Activated B cell treated with CpG ODN at 0.5 μM for 24 hours (primary cell): Measurements from ENCODE around the gene FAM210B. TPM values are rescaled to one million over a fixed set of nuclear protein-coding genes. Genes with fewer than 3 reads are reported as not detected.

Experiments
- ATAC-seq: fragments of 200-7000 bp; cut with Tn5 transposase; one replicate; pipeline ENCODE4 v1.10.0; 2021; ENCODE audit warnings: low read depth, mild to moderate bottlenecking, moderate library complexity
- CTCF ChIA-PET: fragments of 350-600 bp; sonication (Branson Sonifier 250); formaldehyde crosslinking; loops from one replicate; lab custom pipeline; 2021; ENCODE audit warnings: antibody characterized with exemption; lab: Charles Lee
- POLR2A ChIA-PET: fragments of 350-600 bp; sonication (Branson Sonifier 250); formaldehyde crosslinking; loops from one replicate; lab custom pipeline; 2021; ENCODE audit warnings: antibody characterized with exemption; lab: Charles Lee
- DNase-seq: peaks from one replicate; pipeline ENCODE4 v3.0.0; 2022
- H3K27ac Mint-ChIP-seq: one replicate; pipeline ENCODE4 v1.8.0; 2020; ENCODE audit warnings: mixed read lengths
- H3K27me3 Mint-ChIP-seq: one replicate; pipeline ENCODE4 v1.8.0; 2021; ENCODE audit warnings: mixed read lengths
- H3K36me3 Mint-ChIP-seq: one replicate; pipeline ENCODE4 v1.8.0; 2021; ENCODE audit warnings: low read depth, mixed read lengths
- H3K4me1 Mint-ChIP-seq: one replicate; pipeline ENCODE4 v1.8.0; 2021; ENCODE audit warnings: mixed read lengths
- H3K4me3 Mint-ChIP-seq: one replicate; pipeline ENCODE4 v1.8.0; 2020; ENCODE audit warnings: mild to moderate bottlenecking, mixed read lengths
- H3K9me3 Mint-ChIP-seq: one replicate; pipeline ENCODE4 v1.8.0; 2020; ENCODE audit warnings: mixed read lengths
- intact Hi-C: fragments of 100-400 bp; cut with micrococcal nuclease; formaldehyde crosslinking; loops from one replicate; pipeline ENCODE4 v1.15.1; 2024
- total RNA-seq: library from RNA; stranded (reverse); gene quantifications from 2 replicates; pipeline ENCODE4 v1.2.3, GENCODE V29; 2022
- TF ChIP-seq, protein P1 (sequence below): fragments of 200-600 bp; IDR thresholded peaks from one replicate; pipeline ENCODE4 v1.8.0; 2022; ENCODE audit warnings: antibody characterized with exemption, mild to moderate bottlenecking

Gene FAM210B
- total RNA-seq, 1 donor from 2014 or later: 5.2 TPM

GRCh38 chr20:56363491-56363890 lies 4.7 kb downstream of the FAM210B start:
- Mint-ChIP-seq H3K4me3 (no peak overlapping the region), H3K36me3 (peaks cover 11% of the 10 kb centered on the region), H3K9me3 (no peaks in the 10 kb centered on the region), H3K27ac (no peak overlapping the region), H3K4me1 (peaks cover 10% of the 10 kb centered on the region), H3K27me3 (no peaks in the 10 kb centered on the region)
- ChIA-PET POLR2A (no interaction called here), CTCF (no interaction called here)
- TF ChIP-seq, protein P1, sequence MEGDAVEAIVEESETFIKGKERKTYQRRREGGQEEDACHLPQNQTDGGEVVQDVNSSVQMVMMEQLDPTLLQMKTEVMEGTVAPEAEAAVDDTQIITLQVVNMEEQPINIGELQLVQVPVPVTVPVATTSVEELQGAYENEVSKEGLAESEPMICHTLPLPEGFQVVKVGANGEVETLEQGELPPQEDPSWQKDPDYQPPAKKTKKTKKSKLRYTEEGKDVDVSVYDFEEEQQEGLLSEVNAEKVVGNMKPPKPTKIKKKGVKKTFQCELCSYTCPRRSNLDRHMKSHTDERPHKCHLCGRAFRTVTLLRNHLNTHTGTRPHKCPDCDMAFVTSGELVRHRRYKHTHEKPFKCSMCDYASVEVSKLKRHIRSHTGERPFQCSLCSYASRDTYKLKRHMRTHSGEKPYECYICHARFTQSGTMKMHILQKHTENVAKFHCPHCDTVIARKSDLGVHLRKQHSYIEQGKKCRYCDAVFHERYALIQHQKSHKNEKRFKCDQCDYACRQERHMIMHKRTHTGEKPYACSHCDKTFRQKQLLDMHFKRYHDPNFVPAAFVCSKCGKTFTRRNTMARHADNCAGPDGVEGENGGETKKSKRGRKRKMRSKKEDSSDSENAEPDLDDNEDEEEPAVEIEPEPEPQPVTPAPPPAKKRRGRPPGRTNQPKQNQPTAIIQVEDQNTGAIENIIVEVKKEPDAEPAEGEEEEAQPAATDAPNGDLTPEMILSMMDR: no peak
- DNase-seq (no peak), ATAC-seq (no peak)
- intact Hi-C loops: no loop called here

GRCh38 chr20:56368351-56369134 lies 9.8 kb downstream of the FAM210B start:
- peaks cover 30% of the 10 kb centered on the region for H3K36me3 Mint-ChIP-seq
- no peaks in the 10 kb centered on the region for H3K27me3 Mint-ChIP-seq
- H3K9me3 Mint-ChIP-seq: no peaks in the 10 kb centered on the region
- H3K4me1 Mint-ChIP-seq: no peaks in the 10 kb centered on the region
- intact Hi-C loops: no loop called here
- no peak overlapping the region for H3K4me3 Mint-ChIP-seq
- CTCF ChIA-PET: no interaction called here
- no peak for ATAC-seq
- no peak overlapping the region for H3K27ac Mint-ChIP-seq
- POLR2A ChIA-PET: no interaction called here
- no peak for DNase-seq
- TF ChIP-seq, protein P1: no peak

DNA sequence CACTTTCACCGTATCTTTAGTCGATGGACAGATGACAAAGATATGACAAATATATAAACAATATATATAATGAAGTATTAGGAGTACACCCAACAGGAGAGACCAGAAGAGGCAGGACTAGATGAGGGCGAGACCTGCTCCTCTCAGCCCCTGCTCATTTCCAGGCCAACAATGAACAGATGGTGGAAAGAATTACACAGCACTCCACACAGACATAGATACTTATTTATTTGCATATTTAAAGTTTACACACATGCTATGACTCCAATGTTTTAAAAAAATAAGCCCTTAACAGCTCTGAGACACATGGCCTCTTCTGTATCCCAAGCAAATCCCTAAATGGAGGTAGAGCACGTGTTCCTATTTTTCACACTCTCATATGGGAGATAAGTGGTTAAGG lies 10.4 kb downstream of the FAM210B start:
- Mint-ChIP-seq H3K27ac (no peak overlapping the region), H3K4me3 (no peak overlapping the region), H3K36me3 (peaks cover 30% of the 10 kb centered on the region), H3K9me3 (no peaks in the 10 kb centered on the region), H3K27me3 (no peaks in the 10 kb centered on the region), H3K4me1 (no peaks in the 10 kb centered on the region)
- TF ChIP-seq, protein P1: no peak
- CTCF ChIA-PET: no interaction called here
- POLR2A ChIA-PET: no interaction called here
- ATAC-seq: no peak
- intact Hi-C loops: no loop called here
- DNase-seq: no peak

DNA sequence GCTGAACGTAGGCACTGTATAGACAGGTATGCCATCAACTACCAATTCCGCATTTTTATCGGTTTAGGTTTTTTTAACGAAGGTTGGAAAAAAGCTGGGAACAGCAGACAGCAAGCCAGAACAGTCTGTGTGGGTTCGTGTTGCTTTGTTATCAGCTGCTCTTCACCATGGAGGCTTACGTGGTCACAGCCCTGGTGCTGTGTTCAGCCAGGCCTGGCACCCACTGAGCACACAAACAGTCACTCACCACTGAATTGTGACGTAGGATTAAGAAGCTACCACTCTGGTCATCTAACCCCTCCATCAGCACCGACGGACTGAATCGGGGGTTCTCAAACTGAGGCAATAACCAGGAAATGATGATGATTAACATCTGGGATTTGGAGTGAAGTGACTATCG lies 13.2 kb downstream of the FAM210B start:
- no peaks in the 10 kb centered on the region for H3K9me3 Mint-ChIP-seq
- intact Hi-C loops: no loop called here
- TF ChIP-seq, protein P1: no peak
- peaks cover 20% of the 10 kb centered on the region for H3K36me3 Mint-ChIP-seq
- CTCF ChIA-PET: no interaction called here
- no peak overlapping the region for H3K27ac Mint-ChIP-seq
- DNase-seq (no peak), ATAC-seq (no peak)
- H3K27me3 Mint-ChIP-seq: no peaks in the 10 kb centered on the region
- no peaks in the 10 kb centered on the region for H3K4me1 Mint-ChIP-seq
- H3K4me3 Mint-ChIP-seq: no peak overlapping the region
- POLR2A ChIA-PET: no interaction called here

- peaks cover 20% of the 10 kb centered on the region for H3K36me3 Mint-ChIP-seq
- ChIA-PET CTCF (no interaction called here), POLR2A (no interaction called here)
- intact Hi-C loops: no loop called here
- TF ChIP-seq, protein P1: no peak
- no peaks in the 10 kb centered on the region for H3K27me3 Mint-ChIP-seq
- no peaks in the 10 kb centered on the region for H3K4me1 Mint-ChIP-seq
- H3K27ac Mint-ChIP-seq: no peak overlapping the region
- ATAC-seq: no peak
- no peak overlapping the region for H3K4me3 Mint-ChIP-seq
- H3K9me3 Mint-ChIP-seq: no peaks in the 10 kb centered on the region
- DNase-seq: no peak
Measured at GRCh38 chr20:56372850-56373249, 14.1 kb downstream of the FAM210B start.
